Bronchial epithelial cell (primary cell): ENCODE measurements around the gene CD274. TPM values are rescaled to one million over a fixed set of nuclear protein-coding genes. Genes with fewer than 3 reads are reported as not detected.

Experiments used
- DNase-seq: peaks from one replicate; pipeline ENCODE4 v3.0.0-alpha.2; 2010; ENCODE audit warnings: low read depth
- FAIRE-seq: peaks from 2 replicates; lab custom pipeline; 2011; peaks lifted over from hg19 to GRCh38; lab: Jason Lieb, UNC
- H3K27me3 ChIP-seq: 2 replicates; pipeline ENCODE4 v1.5.1; 2011; ENCODE audit warnings: low read length; ENCODE audit not compliant: control insufficient read depth, insufficient read depth
- H3K36me3 ChIP-seq: 2 replicates; pipeline ENCODE4 v1.5.1; 2011; ENCODE audit warnings: low read length; ENCODE audit not compliant: control insufficient read depth, insufficient read depth
- H3K4me3 ChIP-seq: 2 replicates; pipeline ENCODE4 v1.5.1; 2011; ENCODE audit warnings: mild to moderate bottlenecking, low read depth, low read length, control low read depth
- CTCF ChIP-seq: IDR thresholded peaks from 2 replicates; pipeline ENCODE4 v1.5.1; 2011; ENCODE audit warnings: mild to moderate bottlenecking, moderate library complexity, low read length, control low read depth, inconsistent platforms; ENCODE audit not compliant: insufficient read depth, severe bottlenecking
- total RNA-seq: library from RNA; depleted of rRNA; stranded (reverse); fragments of >200 nt; gene quantifications from 2 replicates; pipeline ENCODE4 v1.2.1, GENCODE V29; 2014

Gene CD274
- total RNA-seq, 1 donor from 2014 or later: 5.3 TPM

- TF ChIP-seq CTCF: no peak
- DNase-seq (no peak), FAIRE-seq (no peak)
- Histone ChIP-seq H3K4me3 (no peak overlapping the region), H3K27me3 (no peaks in the 10 kb centered on the region), H3K36me3 (no peaks in the 10 kb centered on the region)
These were observed 66.3 kb downstream of the CD274 start for GRCh38 chr9:5516453-5517220.

- no peak for DNase-seq
- no peak for FAIRE-seq
These were observed 68.0 kb downstream of the CD274 start for GRCh38 chr9:5518171-5518936.

GRCh38 chr9:5518937-5519319 lies 68.6 kb downstream of the CD274 start:
- no peak for DNase-seq
- no peak for TF ChIP-seq CTCF
- FAIRE-seq: no peak

More at GRCh38 chr9:5518171-5518936, 68.0 kb downstream of the CD274 start:
- no peaks in the 10 kb centered on the region for H3K27me3 ChIP-seq
- no peak overlapping the region for H3K4me3 ChIP-seq
- no peak for TF ChIP-seq CTCF
- H3K36me3 ChIP-seq: no peaks in the 10 kb centered on the region

More at GRCh38 chr9:5518937-5519319, 68.6 kb downstream of the CD274 start:
- H3K36me3 ChIP-seq: no peaks in the 10 kb centered on the region
- no peak overlapping the region for H3K4me3 ChIP-seq
- no peaks in the 10 kb centered on the region for H3K27me3 ChIP-seq

Other genes starting within 250 kb of the CD274 start
- gene INSL4, start 219.1 kb upstream of the CD274 start, total RNA-seq: 0.26 TPM in 1 of 2 replicates, not detected in the other
- gene RLN2, start 145.8 kb upstream of the CD274 start, total RNA-seq: 0.26 and 0.90 TPM in 2 replicates
- gene RLN1, start 110.7 kb upstream of the CD274 start, total RNA-seq: 0.26 and 0.64 TPM in 2 replicates
- gene PLGRKT, start 12.6 kb upstream of the CD274 start, total RNA-seq: 22.9 and 28.3 TPM in 2 replicates
- under 0.01 and 0.64 TPM in 2 replicates for gene PDCD1LG2, start 60.0 kb downstream of the CD274 start, total RNA-seq
- gene RIC1, start 178.6 kb downstream of the CD274 start, total RNA-seq: 32.8 and 34.2 TPM in 2 replicates